Spleen (tissue), 3 donors: ENCODE data around the gene ZNF684.

Source experiments
- POLR2A ChIP-seq, 3 donors: fragments of 450-650 bp; IDR thresholded peaks; one replicate each; pipeline ENCODE4 v1.5.1; 2017; ENCODE audit warnings: antibody characterized with exemption in 3 of 3, mild to moderate bottlenecking in 1 of 3
- POLR2AphosphoS5 ChIP-seq, 3 donors: sonication (generic); formaldehyde crosslinking; IDR thresholded peaks; one replicate each; pipeline ENCODE4 v1.5.1; 2017; ENCODE audit warnings: antibody characterized with exemption in 3 of 3

DNA sequence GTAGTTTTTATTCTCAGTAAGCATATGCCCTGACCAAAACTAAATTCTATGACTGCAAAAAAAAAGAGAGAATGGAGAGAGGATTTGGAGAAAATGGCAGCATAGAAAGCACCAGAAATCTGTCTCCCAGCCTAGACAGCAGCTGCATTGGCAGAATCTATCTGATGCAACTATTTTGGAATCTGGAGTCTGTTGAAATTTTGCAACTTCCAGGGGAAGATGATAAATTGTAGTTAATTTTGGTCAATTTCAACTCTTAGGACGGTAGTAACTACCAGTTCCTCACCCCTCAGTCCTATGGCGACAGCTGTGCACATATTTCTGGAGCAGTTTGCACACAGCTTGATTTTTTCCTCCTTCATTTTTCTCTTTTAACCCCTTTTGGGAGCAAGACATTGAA, 11.9 kb upstream of the ZNF684 start:
- TF ChIP-seq POLR2A (IDR thresholded peaks at IDR 0.05) (no peak), POLR2AphosphoS5 (IDR thresholded peaks at IDR 0.05) (no peak)
